HT-29 (cell line): Measurements from ENCODE around the gene FUT8. TPM values are rescaled to one million over a fixed set of nuclear protein-coding genes. Genes with fewer than 3 reads are reported as not detected.
"Not testable (repeated sequence)": the region's sequence is repeated elsewhere in the genome, so short reads cannot be mapped to it uniquely, and the experiment has no call there.

Source experiments
- DNase-seq: peaks from one replicate; pipeline ENCODE4 v3.0.0-alpha.2; 2015; ENCODE audit warnings: low spot score
- total RNA-seq: library from RNA; depleted of rRNA; stranded (reverse); fragments of >200 nt; shearing (Covaris generic); gene quantifications from 2 replicates; pipeline ENCODE4 v1.2.3, GENCODE V29; 2014

Gene FUT8
- total RNA-seq, 1 experiment from 2014 or later: 2.9 TPM

DNA sequence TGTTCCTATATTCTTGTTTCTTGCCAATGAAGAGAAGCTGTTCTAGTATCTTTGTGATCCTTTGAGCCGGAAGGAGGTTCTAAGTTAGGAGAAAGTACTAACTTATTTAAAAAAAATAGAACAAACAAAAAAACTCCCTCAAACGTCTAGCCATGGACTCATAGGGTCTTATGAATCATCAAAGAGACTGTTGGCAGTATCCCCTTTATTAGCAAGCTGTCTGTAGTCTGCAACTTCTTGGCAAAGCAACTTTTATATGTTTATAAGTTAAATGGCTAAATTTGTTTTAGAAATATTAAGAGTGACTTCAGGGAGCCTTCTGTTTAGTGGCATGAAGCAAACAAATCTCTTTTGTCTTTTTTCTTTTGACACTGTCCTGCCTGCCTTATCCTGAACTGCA, 291.9 kb downstream of the FUT8 start:
- DNase-seq: no peak

DNA sequence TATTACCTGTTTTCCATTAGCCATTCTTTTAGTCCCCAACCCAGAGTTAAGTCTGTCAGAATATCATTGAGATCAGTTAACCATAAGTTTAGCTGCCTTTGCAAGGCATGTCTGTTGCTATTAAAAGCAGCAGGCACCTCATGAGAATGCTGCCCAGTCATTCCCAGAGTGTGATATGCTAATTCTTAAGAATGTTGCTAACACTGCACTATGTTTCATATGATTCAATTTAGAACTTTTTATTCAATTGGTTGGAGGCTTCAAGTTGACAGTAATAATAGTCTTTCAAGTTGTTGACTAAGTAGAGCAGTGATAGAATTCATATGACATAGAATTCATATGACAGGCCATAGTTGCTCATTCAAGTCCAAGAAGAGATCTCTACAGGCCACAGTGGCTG, 292.3 kb downstream of the FUT8 start:
- DNase-seq: no peak

DNA sequence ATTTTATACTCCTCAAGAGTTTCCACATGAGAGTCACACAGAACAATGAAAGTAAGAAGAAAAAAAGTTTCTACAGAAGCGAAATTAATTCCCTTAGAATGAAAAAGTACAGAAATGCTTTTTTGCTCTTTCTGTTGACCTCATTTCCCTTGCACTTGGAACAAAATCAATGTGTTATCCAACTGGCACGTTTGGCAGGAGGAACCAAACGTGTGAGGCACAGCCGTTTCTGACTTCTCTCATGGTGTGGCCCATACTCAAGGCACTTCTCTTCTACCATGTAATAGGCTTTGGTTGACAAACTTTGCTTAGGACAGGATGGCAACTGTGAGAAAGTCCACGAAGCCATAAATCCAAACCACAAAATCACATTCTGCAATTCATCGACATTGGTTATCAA, 297.0 kb downstream of the FUT8 start:
- no peak for DNase-seq

GRCh38 chr14:65716813-65717212, 304.3 kb downstream of the FUT8 start:
- DNase-seq: not testable (repeated sequence)

DNA sequence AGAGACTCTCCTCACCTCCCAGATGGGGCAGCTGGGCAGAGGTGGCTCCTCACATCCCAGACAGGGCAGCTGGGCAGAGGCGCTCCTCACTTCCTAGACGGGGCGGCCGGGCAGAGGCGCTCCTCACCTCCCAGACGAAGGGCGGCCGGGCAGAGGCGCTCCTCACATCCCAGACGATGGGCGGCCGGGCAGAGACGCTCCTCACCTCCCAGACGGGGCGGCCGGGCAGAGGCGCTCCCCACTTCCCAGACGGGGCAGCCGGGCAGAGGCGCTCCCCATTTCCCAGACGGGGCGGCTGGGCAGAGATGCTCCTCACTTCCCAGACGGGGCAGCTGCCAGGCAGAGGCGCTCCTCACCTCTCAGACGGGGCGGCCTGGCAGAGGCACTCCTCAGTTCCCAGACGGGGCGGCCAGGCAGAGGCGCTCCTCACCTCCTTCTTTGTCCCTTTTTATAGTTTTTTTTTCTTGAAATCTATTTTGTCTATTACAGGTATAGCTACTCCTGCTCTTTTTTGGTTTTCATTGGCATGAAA, 304.9 kb downstream of the FUT8 start:
- not testable (repeated sequence) for DNase-seq

DNA sequence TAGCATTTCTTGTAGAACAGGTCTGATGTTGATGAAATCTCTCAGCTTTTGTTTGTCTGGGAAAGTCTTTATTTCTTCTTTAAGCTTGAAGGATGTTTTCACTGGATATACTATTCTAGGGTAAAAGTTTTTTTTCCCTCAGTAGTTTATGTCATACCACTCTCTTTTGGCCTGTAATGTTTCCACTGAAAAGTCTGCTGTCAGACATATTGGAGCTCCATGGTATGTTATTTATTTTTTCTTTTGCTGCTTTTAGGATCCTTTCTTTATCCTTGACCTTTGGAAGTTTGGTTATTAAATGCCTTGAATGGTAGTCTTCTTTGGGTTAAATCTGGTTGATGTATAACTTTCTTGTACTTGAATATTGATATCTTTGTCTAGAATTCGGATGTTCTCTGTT, 306.1 kb downstream of the FUT8 start:
- DNase-seq: no peak

GRCh38 chr14:65720171-65720570, 307.6 kb downstream of the FUT8 start:
- no peak for DNase-seq

- DNase-seq: no peak
Observed at GRCh38 chr14:65720743-65721142, 308.2 kb downstream of the FUT8 start.

- no peak for DNase-seq
Observed at GRCh38 chr14:65723348-65723747, 310.8 kb downstream of the FUT8 start.

- DNase-seq: no peak
Observed at GRCh38 chr14:65728604-65729003, 316.1 kb downstream of the FUT8 start.

DNA sequence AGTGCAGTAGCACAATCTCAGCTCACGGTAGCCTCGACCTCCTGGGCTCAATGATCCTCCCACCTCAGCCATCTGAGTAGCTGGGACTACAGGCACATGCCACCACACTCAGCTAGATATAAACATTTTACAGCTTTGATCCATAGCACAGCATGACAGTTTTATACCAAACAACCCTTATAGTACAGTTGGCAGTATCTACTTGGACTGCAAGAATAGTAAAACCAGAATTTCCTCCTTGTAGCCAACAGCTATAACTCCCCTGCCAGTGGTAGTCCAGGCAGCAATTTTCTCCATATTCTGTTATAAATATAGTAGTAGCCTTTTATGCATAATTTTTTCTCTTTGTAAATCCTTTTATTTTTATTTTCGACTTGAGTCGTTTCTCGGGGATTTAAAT, 317.0 kb downstream of the FUT8 start:
- no peak for DNase-seq

DNA sequence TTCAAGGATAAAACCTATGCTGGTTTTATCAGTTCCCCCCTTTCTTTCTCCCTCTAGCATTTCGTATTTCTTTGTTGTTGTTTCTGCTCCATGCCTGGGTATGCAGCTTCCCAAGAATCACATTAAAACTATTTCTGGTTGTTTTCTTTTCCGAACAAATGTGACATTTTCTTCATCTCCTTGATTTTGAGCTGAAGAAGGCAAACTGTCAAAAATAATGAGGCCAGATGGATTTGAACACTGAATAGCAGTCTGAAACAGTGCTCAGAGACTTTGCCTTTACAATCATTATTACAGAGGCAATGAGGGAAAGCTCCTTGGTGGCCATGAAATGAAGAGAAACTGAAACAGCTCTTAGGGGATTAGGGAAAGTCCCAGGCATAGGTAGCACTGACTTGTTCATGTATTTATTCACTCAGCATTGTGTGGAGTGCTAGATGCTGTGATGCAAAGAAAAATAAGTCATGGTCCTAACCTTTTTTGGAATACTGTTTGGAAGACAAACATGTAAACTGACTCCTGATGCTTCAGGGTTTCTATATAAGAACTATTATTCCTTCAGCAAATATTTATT, 319.5 kb downstream of the FUT8 start:
- DNase-seq: no peak

- no peak for DNase-seq
Observed at GRCh38 chr14:65738339-65738738, 325.8 kb downstream of the FUT8 start.

DNA sequence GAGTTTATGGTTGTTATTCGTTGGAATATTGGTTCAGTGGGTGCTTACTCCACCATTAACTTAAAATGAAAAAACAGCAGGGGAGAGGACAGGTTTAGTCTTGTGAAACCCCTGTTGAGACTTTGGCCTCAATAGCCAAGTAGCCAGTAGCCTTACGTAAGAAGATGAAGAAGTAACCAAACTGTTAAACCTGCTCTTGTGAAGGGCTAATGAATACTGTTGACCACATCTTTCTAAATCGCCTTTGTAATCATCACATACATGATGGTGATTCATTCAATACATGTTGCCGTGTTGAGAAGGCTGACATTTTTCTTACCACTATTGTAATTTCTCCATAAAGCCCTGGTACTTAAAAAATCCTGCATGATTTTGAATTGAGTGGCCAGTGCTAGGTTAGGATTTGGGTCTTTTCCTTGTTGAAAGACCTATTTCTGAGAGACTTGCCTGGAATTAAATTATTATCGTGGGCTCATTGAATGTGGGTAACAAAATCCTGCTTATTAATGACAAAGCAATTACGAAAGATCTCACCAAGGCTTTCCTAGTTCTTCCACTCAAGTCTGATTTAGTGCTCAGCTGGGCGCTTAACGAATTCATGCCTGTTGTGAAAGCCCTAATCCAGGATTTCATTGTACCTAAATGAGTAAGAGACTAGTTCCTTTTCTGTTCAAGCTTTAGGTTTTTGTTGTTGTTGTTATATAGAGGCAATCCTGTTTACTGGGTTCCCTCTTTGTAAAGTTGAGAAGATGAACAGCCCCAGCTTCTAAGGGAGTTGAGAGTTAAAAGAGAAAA, 333.1 kb downstream of the FUT8 start:
- DNase-seq: no peak

DNA sequence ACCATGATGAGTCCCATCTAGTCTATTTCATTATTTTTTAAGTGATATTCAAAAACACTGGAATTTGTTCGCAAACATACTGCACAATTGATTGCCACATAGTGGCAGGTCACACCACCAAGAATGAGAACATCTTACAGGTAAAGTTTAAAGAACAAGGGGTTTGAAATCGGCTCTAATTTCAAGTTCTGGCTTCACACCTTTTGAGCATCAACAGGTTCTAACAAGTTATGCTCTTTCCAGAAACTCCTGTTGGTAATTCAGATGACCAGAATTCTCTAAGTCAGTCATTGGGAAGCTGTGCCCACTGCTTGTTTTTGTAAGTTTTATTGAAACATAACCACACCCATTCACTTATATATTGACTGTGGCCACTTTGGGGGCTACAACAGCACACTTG, 336.3 kb downstream of the FUT8 start:
- no peak for DNase-seq

DNA sequence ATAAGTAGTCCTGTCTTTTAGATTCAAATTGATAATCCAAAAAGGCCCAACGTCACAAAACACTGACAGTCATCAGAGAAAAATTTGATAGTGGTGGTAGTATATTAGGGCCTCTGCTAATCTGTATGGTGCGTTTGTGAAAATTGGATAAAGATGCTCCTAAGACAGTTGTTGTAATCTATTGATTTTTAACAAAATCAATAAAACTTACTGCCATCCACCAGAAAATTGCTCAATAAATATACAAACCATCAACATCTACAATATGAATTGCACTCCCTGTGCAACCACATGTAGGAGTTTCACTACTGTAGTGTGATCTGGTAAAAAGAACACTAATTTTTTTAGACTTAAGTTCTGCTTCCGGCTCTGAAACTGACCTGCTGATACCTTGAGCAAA, 336.8 kb downstream of the FUT8 start:
- DNase-seq: no peak

DNA sequence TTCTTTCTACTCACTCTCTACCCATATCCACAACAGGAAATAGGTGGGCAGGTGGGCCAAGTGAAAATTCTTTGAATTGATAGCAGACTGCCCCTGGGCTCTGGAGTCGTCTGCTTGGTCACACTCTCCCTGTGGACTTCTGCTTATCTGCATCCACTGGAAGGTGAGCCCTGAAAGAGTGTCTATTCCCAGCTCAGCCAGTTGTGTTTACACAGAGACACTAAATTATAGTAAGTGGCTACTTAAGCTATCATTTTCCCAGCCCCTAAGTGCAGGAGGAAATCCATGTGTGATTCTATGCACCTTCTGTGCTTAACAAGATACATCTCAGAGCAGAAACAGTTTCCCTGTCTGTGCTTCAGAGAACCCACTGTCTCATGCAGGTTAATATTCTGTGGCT, 338.4 kb downstream of the FUT8 start:
- DNase-seq: no peak

DNA sequence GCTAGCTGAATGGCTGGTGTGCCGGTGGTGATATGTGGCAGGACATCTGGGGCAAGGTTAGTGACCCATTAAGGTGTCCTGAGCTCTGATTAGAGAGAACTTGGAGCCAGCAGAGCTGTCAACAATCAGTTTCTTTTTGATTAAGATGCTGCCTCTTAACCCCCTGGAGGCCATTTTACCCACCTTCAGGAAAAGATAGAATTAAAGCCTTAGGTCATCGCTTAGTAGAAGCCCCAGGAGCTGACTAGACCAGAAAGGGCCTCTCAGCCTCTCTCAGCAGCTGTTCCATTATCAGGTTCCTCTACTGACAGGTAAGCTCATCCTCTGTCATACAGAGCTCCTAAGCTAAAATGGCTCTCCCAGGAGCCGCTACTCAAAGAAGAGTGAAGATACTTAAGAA, 339.0 kb downstream of the FUT8 start:
- DNase-seq: no peak

DNA sequence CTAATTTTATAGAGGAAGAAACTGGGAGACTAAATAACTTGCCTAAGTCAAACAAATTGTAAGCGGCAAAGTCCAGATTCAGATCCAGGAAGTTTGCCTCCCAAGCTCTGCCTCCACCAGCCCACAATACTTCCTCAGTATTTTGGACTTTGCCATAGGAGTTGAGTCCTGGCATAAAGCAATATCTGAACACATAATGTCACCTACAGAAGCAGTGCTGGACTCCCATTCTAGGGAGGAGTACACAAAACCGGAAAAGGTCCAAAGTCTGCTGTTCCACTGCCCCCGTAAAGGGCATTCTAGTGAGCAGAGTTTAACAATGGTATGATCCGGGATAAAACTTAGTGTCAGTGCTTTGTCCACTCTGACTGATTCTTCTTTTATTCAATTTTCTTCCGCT, 340.5 kb downstream of the FUT8 start:
- peak; percentile 30 for DNase-seq

DNA sequence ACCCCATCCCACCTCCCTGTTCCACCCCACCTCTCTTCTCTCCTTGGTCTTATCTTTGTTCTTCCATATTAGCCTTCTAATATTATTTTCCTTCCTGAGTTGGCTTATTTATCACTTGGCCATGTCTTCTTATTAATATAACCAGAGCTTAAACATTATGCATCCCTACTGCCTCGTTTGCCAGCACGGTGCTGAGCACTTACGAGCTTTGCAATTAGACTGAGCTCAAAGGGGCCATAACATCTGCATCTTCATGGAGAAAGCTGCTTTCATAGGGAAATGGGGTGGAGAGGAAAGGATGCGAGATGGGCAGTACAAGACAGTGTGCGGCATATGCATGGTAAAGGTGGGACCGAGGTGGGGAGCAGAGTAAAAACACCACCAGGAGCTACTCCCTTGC, 342.8 kb downstream of the FUT8 start:
- DNase-seq: no peak

DNA sequence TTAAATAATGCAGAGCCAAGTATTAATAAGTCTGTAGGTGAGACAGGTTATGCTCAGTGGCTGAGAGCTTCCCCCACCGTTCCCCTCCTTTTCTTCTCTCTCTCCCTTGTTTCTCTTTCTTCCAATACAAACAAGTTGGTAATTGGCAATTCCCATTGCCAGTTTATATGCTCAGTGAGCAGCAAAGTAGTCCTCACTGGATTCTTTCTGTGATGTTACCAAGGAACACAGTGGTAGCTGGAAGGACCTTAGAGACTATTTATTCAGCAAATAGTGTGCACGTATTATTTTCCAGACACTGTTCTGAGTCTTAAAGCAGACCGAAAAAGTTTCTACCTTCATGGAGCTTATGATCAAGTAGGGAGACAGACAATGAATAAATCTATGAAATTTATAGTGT, 344.4 kb downstream of the FUT8 start:
- DNase-seq: no peak

- DNase-seq: no peak
Observed at GRCh38 chr14:65769151-65769550, 356.6 kb downstream of the FUT8 start.

GRCh38 chr14:65770681-65771080, 358.2 kb downstream of the FUT8 start:
- DNase-seq: no peak
